Activated T-cell treated with anti-CD3 and anti-CD28 coated beads, Interleukin-2, amount 50 U/mL, for 4 hours (primary cell): ENCODE measurements around the gene PLN. TPM values are rescaled to one million over a fixed set of nuclear protein-coding genes. Genes with fewer than 3 reads are reported as not detected.

Experiments
- ATAC-seq, 2 donors: fragments of 200-7000 bp; cut with Tn5 transposase; one replicate each; pipeline ENCODE4 v1.10.0; 2021
- DNase-seq: peaks from one replicate; pipeline ENCODE4 v3.0.0-alpha.2; 2020
- H3K27me3 Mint-ChIP-seq: one replicate; pipeline ENCODE4 v1.8.0; 2021; ENCODE audit warnings: low read depth, mixed read lengths
- H3K36me3 Mint-ChIP-seq: one replicate; pipeline ENCODE4 v1.8.0; 2022; ENCODE audit warnings: mixed read lengths; ENCODE audit not compliant: insufficient read depth
- H3K4me1 Mint-ChIP-seq: one replicate; pipeline ENCODE4 v1.8.0; 2021; ENCODE audit warnings: low read depth, mixed read lengths
- H3K4me3 Mint-ChIP-seq: one replicate; pipeline ENCODE4 v1.8.0; 2021; ENCODE audit warnings: mild to moderate bottlenecking, moderate library complexity, mixed read lengths
- H3K9me3 Mint-ChIP-seq: one replicate; pipeline ENCODE4 v1.8.0; 2021; ENCODE audit warnings: mixed read lengths
- total RNA-seq, 3 donors: library from RNA; stranded (reverse); gene quantifications; one replicate each; pipeline ENCODE4 v1.2.1, GENCODE V29; 2021

PLN gene
- total RNA-seq, 3 donors from 2014 or later = 0.16 TPM; not detected in 2

DNA sequence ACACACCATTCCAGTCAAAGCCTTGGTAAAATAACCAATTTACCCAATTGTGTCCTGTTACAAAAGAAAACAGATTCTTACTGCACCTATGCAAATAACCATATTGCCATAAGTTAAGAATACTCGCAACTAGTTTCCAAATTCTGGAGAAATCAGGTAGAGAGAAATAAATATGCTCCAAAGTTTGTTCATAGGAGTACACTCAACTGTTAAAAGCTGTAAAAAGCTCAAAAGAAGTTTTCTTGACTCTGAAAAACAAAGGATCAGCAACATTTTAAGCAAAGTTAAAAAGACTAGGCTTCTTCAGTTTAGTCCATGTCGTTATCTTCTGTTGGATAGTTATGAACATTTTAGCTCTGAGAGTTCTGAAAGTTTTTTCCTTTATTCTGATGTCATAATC lies 55.3 kb downstream of the PLN start:
- Mint-ChIP-seq H3K9me3 (peaks cover 3% of the 10 kb centered on the region), H3K27me3 (no peaks in the 10 kb centered on the region), H3K4me3 (no peak overlapping the region), H3K4me1 (peaks cover 33% of the 10 kb centered on the region), H3K36me3 (peaks cover 25% of the 10 kb centered on the region)
- DNase-seq = no peak
- ATAC-seq = no peak

- Mint-ChIP-seq H3K4me3 (no peak overlapping the region), H3K9me3 (peaks cover 3% of the 10 kb centered on the region), H3K4me1 (peaks cover 38% of the 10 kb centered on the region), H3K27me3 (no peaks in the 10 kb centered on the region), H3K36me3 (peaks cover 24% of the 10 kb centered on the region)
- no peak for DNase-seq
- ATAC-seq = no peak
Measured at GRCh38 chr6:118606268-118606667, 58.2 kb downstream of the PLN start.

DNA sequence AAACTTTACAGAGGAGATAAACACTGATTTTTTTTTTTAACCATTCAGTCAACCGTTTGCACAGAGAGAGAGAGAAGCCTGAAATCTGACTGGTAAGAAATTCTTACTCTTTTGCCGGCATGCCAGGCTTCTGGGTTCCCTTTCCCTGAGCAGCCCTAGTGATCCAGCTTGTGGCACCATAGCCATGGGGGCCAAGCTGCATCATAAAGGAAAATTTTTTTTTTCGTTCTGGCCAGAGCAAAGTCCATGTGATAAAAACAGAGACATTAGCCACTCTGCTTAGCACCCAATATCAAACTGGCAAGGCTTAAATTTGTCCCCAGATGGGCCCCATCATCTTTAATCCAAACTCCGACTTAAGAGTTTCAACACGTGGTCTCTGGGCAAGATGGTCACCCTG lies 58.8 kb downstream of the PLN start:
- Mint-ChIP-seq H3K9me3 (peaks cover 5% of the 10 kb centered on the region), H3K4me3 (no peak overlapping the region), H3K27me3 (no peaks in the 10 kb centered on the region), H3K36me3 (peaks cover 26% of the 10 kb centered on the region), H3K4me1 (peaks cover 39% of the 10 kb centered on the region)
- DNase-seq = no peak
- no peak for ATAC-seq

Other genes with a start within 250 kb of the PLN start
- 10 to 100 TPM; 23.1 to 27.9 (median 26.8) TPM for gene CEP85L, start 103.3 kb downstream of the PLN start, total RNA-seq